K562 (cell line): Measurements from ENCODE around the gene MYO1E. TPM values are rescaled to one million over a fixed set of nuclear protein-coding genes. Genes with fewer than 3 reads are reported as not detected.

Experiments used
- CREB3 ChIP-seq: fragments of 450-650 bp; conservative IDR thresholded peaks from 2 replicates; pipeline ENCODE4 v1.6.1; 2016; ENCODE audit warnings: missing genetic modification characterization, low read depth, mild to moderate bottlenecking, missing compliant biosample characterization, moderate library complexity
- E4F1 ChIP-seq: fragments of 250-450 bp; sonication (Bioruptor Pico); IDR thresholded peaks from 2 replicates; pipeline ENCODE4 v1.5.0; 2021; ENCODE audit warnings: mild to moderate bottlenecking, borderline replicate concordance
- MBD1 ChIP-seq: fragments of 250-450 bp; sonication (Bioruptor Pico); IDR thresholded peaks from 2 replicates; pipeline ENCODE4 v1.8.0; 2022; ENCODE audit warnings: inconsistent platforms
- MLX ChIP-seq, 2 experiments: fragments of 450-650 bp in 1 of 2; sonication (generic) in 1 of 2; formaldehyde crosslinking; conservative IDR thresholded peaks; 2 replicates each; pipeline versions ENCODE4 v1.4.0 to v1.8.1; 2020 to 2022; ENCODE audit warnings: mild to moderate bottlenecking in 1 of 2, missing genetic modification reagents in 1 of 2
- MYBL2 ChIP-seq, 2 experiments: fragments of 450-650 bp in 1 of 2; sonication (generic) in 1 of 2; formaldehyde crosslinking in 1 of 2; IDR thresholded peaks; 2 replicates each; pipeline versions ENCODE4 v1.6.1 to v1.8.1; 2017 to 2022; ENCODE audit warnings: borderline replicate concordance in 1 of 2, inconsistent platforms in 1 of 2, low read depth in 1 of 2, mild to moderate bottlenecking in 1 of 2, missing genetic modification reagents in 1 of 2, moderate library complexity in 1 of 2
- RERE ChIP-seq: sonication (generic); formaldehyde crosslinking; IDR thresholded peaks from 2 replicates; pipeline ENCODE4 v1.8.0; 2023; ENCODE audit warnings: missing genetic modification reagents, mild to moderate bottlenecking, borderline replicate concordance
- RFX1 ChIP-seq: fragments of 450-650 bp; IDR thresholded peaks from 2 replicates; pipeline ENCODE4 v1.6.1; 2016; ENCODE audit warnings: mild to moderate bottlenecking, moderate library complexity
- SAFB ChIP-seq: fragments of 200-400 bp; formaldehyde crosslinking; IDR thresholded peaks from 2 replicates; pipeline ENCODE4 v1.6.1; 2017; ENCODE audit warnings: low read depth, low read length, borderline replicate concordance
- THAP7 ChIP-seq: fragments of 250-450 bp; sonication (Bioruptor Pico); IDR thresholded peaks from 2 replicates; pipeline ENCODE4 v1.5.0; 2021
- ZNF217 ChIP-seq: sonication (generic); formaldehyde crosslinking; IDR thresholded peaks from 2 replicates; pipeline ENCODE4 v1.8.0; 2022; ENCODE audit warnings: mild to moderate bottlenecking, missing genetic modification reagents
- ZNF408 ChIP-seq: fragments of 250-450 bp; sonication (Bioruptor Pico); IDR thresholded peaks from 2 replicates; pipeline ENCODE4 v1.4.0; 2020; ENCODE audit warnings: low read depth, mild to moderate bottlenecking, moderate library complexity
- ZNF707 ChIP-seq: fragments of 250-450 bp; sonication (Bioruptor Pico); conservative IDR thresholded peaks from 2 replicates; pipeline ENCODE4 v1.8.0; 2022; ENCODE audit warnings: inconsistent platforms, mild to moderate bottlenecking, moderate library complexity
- ZSCAN32 ChIP-seq: fragments of 450-650 bp; formaldehyde crosslinking; IDR thresholded peaks from 2 replicates; pipeline ENCODE4 v1.4.0; 2020; ENCODE audit warnings: mild to moderate bottlenecking, moderate library complexity
- polyA plus RNA-seq, 8 experiments: library from polyadenylated mRNA; depleted of rRNA in 4 of 8; stranded (reverse) in 5 of 8; unstranded in 3 of 8; fragments of >200 nt; fragmentation: Nextera tagmentation in 2 of 8; fragmentation: Illumina TruSeq in 1 of 8; extraction: Ambion mirVana in 2 of 8; extraction: Trizol in 1 of 8; gene quantifications; 2 replicates each; pipeline versions ENCODE4 v1.2.1 to v1.2.3, GENCODE V29; 2011 to 2014; ENCODE audit warnings: inconsistent platforms in 1 of 8, missing spikeins in 1 of 8
- total RNA-seq, 7 experiments: library from RNA; depleted of rRNA in 6 of 7; stranded (reverse); fragments of >200 nt in 6 of 7; fragmentation: Illumina TruSeq in 2 of 7; extraction: Trizol in 2 of 7; gene quantifications; 2 replicates each; pipeline versions ENCODE4 v1.2.1 to v1.2.3, GENCODE V29; 2011 to 2021; ENCODE audit warnings: low replicate concordance in 1 of 7

The MYO1E gene
- total and polyA plus RNA-seq, 9 of the 15 experiments (the other 6 are each of a cell fraction or from before 2014, with no cell fraction given) = under 0.01 to 0.44 (median 0.01) TPM; not detected in 6

- no peak for TF ChIP-seq MBD1
- no peak for TF ChIP-seq ZNF408 (CRISPR knock-in tag)
- no peak for TF ChIP-seq RERE (CRISPR knock-in tag)
- no peak for TF ChIP-seq CREB3
- TF ChIP-seq ZNF217 = no peak
- TF ChIP-seq SAFB = no peak
- no peak for TF ChIP-seq RFX1
- TF ChIP-seq THAP7 = no peak
- no peak for TF ChIP-seq ZNF707 (CRISPR knock-in tag)
- TF ChIP-seq MYBL2 (IDR thresholded peaks at IDR 0.05; ENCODE audit: low read depth) = no peak
- TF ChIP-seq MYBL2 (CRISPR knock-in tag; IDR thresholded peaks at IDR 0.05; ENCODE audit: borderline replicate concordance) = no peak
- no peak for TF ChIP-seq MLX (CRISPR knock-in tag; conservative IDR thresholded peaks at IDR 0.05)
- no peak for TF ChIP-seq ZSCAN32 (CRISPR knock-in tag)
- TF ChIP-seq E4F1 (CRISPR knock-in tag) = no peak
Measured at GRCh38 chr15:59174151-59174834, 198.4 kb downstream of the MYO1E start (continued).
